Large intestine (tissue), 3 donors: ENCODE measurements around the gene RGS6. TPM values are rescaled to one million over a fixed set of nuclear protein-coding genes. Genes with fewer than 3 reads are reported as not detected.
A peak's percentile ranks its signal among the peaks of the same experiment; 100 is the strongest.

ENCODE experiments used
- DNase-seq, 2 donors: peaks; one replicate each; pipeline versions ENCODE4 v3.0.0 to v3.0.0-alpha.2; 2013
- H3K27ac ChIP-seq: one replicate; pipeline ENCODE4 v1.5.1; 2013; ENCODE audit warnings: low read length
- H3K27me3 ChIP-seq: 2 replicates; pipeline ENCODE4 v1.6.1; 2013; ENCODE audit warnings: low read length; ENCODE audit not compliant: control insufficient read depth, insufficient read depth
- H3K36me3 ChIP-seq: 2 replicates; pipeline ENCODE4 v1.6.1; 2013; ENCODE audit warnings: low read length; ENCODE audit not compliant: control insufficient read depth, insufficient read depth
- H3K4me1 ChIP-seq: one replicate; pipeline ENCODE4 v1.6.1; 2013; ENCODE audit warnings: low read length; ENCODE audit not compliant: control insufficient read depth, insufficient read depth
- H3K4me3 ChIP-seq: one replicate; pipeline ENCODE4 v1.5.1; 2013; ENCODE audit warnings: low read length
- H3K9me3 ChIP-seq: one replicate; pipeline ENCODE4 v1.6.1; 2013; ENCODE audit warnings: mild to moderate bottlenecking, low read depth, low read length, moderate library complexity; ENCODE audit not compliant: control insufficient read depth
- WGBS: methylation state at CpG from one replicate; pipeline ENCODE4 v1.1.5; 2013; ENCODE audit warnings: low lambda C conversion rate; ENCODE audit not compliant: insufficient coverage; 5-methylcytosine and 5-hydroxymethylcytosine counted together
- polyA plus RNA-seq: library from polyadenylated mRNA; unstranded; fragments of 120-200 nt; gene quantifications from one replicate; pipeline ENCODE4 v1.2.1, GENCODE V29; 2013

The RGS6 gene
- polyA plus RNA-seq, 1 donor, result 2.7 TPM

- Histone ChIP-seq H3K36me3 (no peaks in the 10 kb centered on the region), H3K4me1 (no peaks in the 10 kb centered on the region), H3K9me3 (no peaks in the 10 kb centered on the region), H3K27ac (no peak overlapping the region), H3K4me3 (no peak overlapping the region), H3K27me3 (no peaks in the 10 kb centered on the region)
- DNase-seq, result no peak
- whole genome bisulfite sequencing, result 100% methylated on average over 1 of the region's 3 CpGs
Observed at GRCh38 chr14:72409047-72409446, 476.8 kb downstream of the RGS6 start.

GRCh38 chr14:72416081-72416849, 484.0 kb downstream of the RGS6 start:
- Histone ChIP-seq H3K9me3 (peaks cover 5% of the 10 kb centered on the region), H3K27me3 (no peaks in the 10 kb centered on the region), H3K27ac (no peak overlapping the region), H3K4me1 (no peaks in the 10 kb centered on the region), H3K36me3 (no peaks in the 10 kb centered on the region), H3K4me3 (no peak overlapping the region)
- DNase-seq, result no peak
- WGBS, result 100% methylated on average over 1 of the region's 2 CpGs

- H3K4me1 ChIP-seq, result no peaks in the 10 kb centered on the region
- H3K9me3 ChIP-seq, result peaks cover 5% of the 10 kb centered on the region
- no peak overlapping the region for H3K4me3 ChIP-seq
- no peak for DNase-seq
- no peaks in the 10 kb centered on the region for H3K36me3 ChIP-seq
- no peaks in the 10 kb centered on the region for H3K27me3 ChIP-seq
- WGBS, result no CpG with 5 or more reads among the region's 7 CpGs
- no peak overlapping the region for H3K27ac ChIP-seq
Observed at GRCh38 chr14:72416892-72417291, 484.7 kb downstream of the RGS6 start.

GRCh38 chr14:72418806-72419205, 486.6 kb downstream of the RGS6 start:
- Histone ChIP-seq H3K27ac (no peak overlapping the region), H3K4me3 (no peak overlapping the region), H3K36me3 (no peaks in the 10 kb centered on the region), H3K4me1 (no peaks in the 10 kb centered on the region), H3K9me3 (peaks cover 5% of the 10 kb centered on the region), H3K27me3 (no peaks in the 10 kb centered on the region)
- peak; percentile 9 to 25 for DNase-seq
- no CpG with 5 or more reads among the region's 3 CpGs for WGBS

- no CpG with 5 or more reads among the region's 6 CpGs for WGBS
- no peaks in the 10 kb centered on the region for H3K27me3 ChIP-seq
- H3K4me1 ChIP-seq, result no peaks in the 10 kb centered on the region
- H3K27ac ChIP-seq, result no peak overlapping the region
- H3K4me3 ChIP-seq, result no peak overlapping the region
- H3K36me3 ChIP-seq, result no peaks in the 10 kb centered on the region
- H3K9me3 ChIP-seq, result peaks cover 5% of the 10 kb centered on the region
- DNase-seq, result no peak
Observed at GRCh38 chr14:72419226-72419775, 487.1 kb downstream of the RGS6 start.

- H3K36me3 ChIP-seq, result no peaks in the 10 kb centered on the region
- no peaks in the 10 kb centered on the region for H3K4me1 ChIP-seq
- H3K27me3 ChIP-seq, result no peaks in the 10 kb centered on the region
- peak; percentile 41 for DNase-seq
- H3K4me3 ChIP-seq, result no peak overlapping the region
- 27% methylated on average over 3 of the region's 17 CpGs for WGBS
- H3K27ac ChIP-seq, result no peak overlapping the region
- no peaks in the 10 kb centered on the region for H3K9me3 ChIP-seq
Observed at GRCh38 chr14:72420749-72421474, 488.7 kb downstream of the RGS6 start.

GRCh38 chr14:72423957-72424356, 491.7 kb downstream of the RGS6 start:
- Histone ChIP-seq H3K27ac (no peak overlapping the region), H3K36me3 (no peaks in the 10 kb centered on the region), H3K4me1 (no peaks in the 10 kb centered on the region), H3K9me3 (no peaks in the 10 kb centered on the region), H3K27me3 (no peaks in the 10 kb centered on the region), H3K4me3 (no peak overlapping the region)
- DNase-seq, result no peak
- WGBS, result no CpG with 5 or more reads among the region's 1 CpG

GRCh38 chr14:72430457-72430856, 498.2 kb downstream of the RGS6 start:
- Histone ChIP-seq H3K4me3 (no peak overlapping the region), H3K27ac (no peak overlapping the region), H3K36me3 (no peaks in the 10 kb centered on the region), H3K27me3 (no peaks in the 10 kb centered on the region), H3K9me3 (no peaks in the 10 kb centered on the region), H3K4me1 (no peaks in the 10 kb centered on the region)
- no CpG with 5 or more reads among the region's 1 CpG for WGBS
- no peak for DNase-seq

GRCh38 chr14:72432748-72433147, 500.5 kb downstream of the RGS6 start:
- Histone ChIP-seq H3K4me3 (no peak overlapping the region), H3K4me1 (no peaks in the 10 kb centered on the region), H3K9me3 (no peaks in the 10 kb centered on the region), H3K27me3 (peaks cover 3% of the 10 kb centered on the region), H3K27ac (no peak overlapping the region), H3K36me3 (no peaks in the 10 kb centered on the region)
- WGBS, result no CpG with 5 or more reads among the region's 5 CpGs
- no peak for DNase-seq

GRCh38 chr14:72433511-72433910, 501.3 kb downstream of the RGS6 start:
- Histone ChIP-seq H3K27me3 (peaks cover 3% of the 10 kb centered on the region), H3K9me3 (no peaks in the 10 kb centered on the region), H3K27ac (no peak overlapping the region), H3K36me3 (no peaks in the 10 kb centered on the region), H3K4me3 (no peak overlapping the region), H3K4me1 (no peaks in the 10 kb centered on the region)
- no CpG with 5 or more reads among the region's 6 CpGs for WGBS
- DNase-seq, result no peak
